Activated T-helper 17 cell treated with anti-CD3 and anti-CD28 coated beads, Interleukin-2, amount 50 U/mL, for 72 hours (primary cell): ENCODE measurements around the gene RIN3. TPM values are rescaled to one million over a fixed set of nuclear protein-coding genes. Genes with fewer than 3 reads are reported as not detected.

Source experiments
- ATAC-seq: fragments of 150-1000 bp; cut with Tn5 transposase; replicated peaks from 2 replicates; pipeline ENCODE4 v1.10.0; 2021; ENCODE audit warnings: mild to moderate bottlenecking, moderate library complexity
- H3K27ac Mint-ChIP-seq: one replicate; pipeline ENCODE4 v1.8.0; 2022; ENCODE audit warnings: mixed read lengths
- H3K27me3 Mint-ChIP-seq: one replicate; pipeline ENCODE4 v1.8.0; 2022; ENCODE audit warnings: mixed read lengths
- H3K36me3 Mint-ChIP-seq: one replicate; pipeline ENCODE4 v1.8.0; 2022; ENCODE audit warnings: low read depth, mild to moderate bottlenecking, mixed read lengths
- H3K4me1 Mint-ChIP-seq: one replicate; pipeline ENCODE4 v1.8.0; 2022; ENCODE audit warnings: mixed read lengths
- H3K4me3 Mint-ChIP-seq: one replicate; pipeline ENCODE4 v1.8.0; 2022; ENCODE audit warnings: mild to moderate bottlenecking, mixed read lengths
- H3K9me3 Mint-ChIP-seq: one replicate; pipeline ENCODE4 v1.8.0; 2022; ENCODE audit warnings: mixed read lengths
- total RNA-seq, 2 donors: library from RNA; stranded (reverse); gene quantifications; one replicate each; pipeline ENCODE4 v1.2.3, GENCODE V29; 2022

RIN3 gene
- total RNA-seq, 2 donors from 2014 or later = 14.1 to 24.1 TPM

DNA sequence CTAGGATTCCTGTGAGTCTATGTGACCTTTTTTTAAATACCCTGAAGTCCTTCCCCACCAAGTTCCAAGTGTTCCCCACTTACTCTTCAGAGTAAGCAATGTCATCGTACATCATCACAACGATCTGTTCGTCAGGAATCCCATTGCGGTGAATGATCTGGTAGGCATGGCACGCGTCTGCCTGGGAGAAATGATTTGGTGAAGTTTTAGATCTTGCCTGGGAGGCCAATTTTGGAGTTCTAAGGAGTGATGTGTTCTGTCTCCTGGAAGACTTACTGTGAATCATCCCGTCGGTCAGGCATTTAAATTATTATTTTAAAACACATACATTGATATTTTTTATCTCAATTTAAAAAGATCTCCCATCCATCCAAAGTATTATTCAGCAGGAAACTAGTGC lies 205.1 kb downstream of the RIN3 start:
- no peak overlapping the region for H3K4me3 Mint-ChIP-seq
- H3K9me3 Mint-ChIP-seq = no peaks in the 10 kb centered on the region
- no peak overlapping the region for H3K27ac Mint-ChIP-seq
- ATAC-seq = no peak
- H3K4me1 Mint-ChIP-seq = no peaks in the 10 kb centered on the region
- H3K27me3 Mint-ChIP-seq = no peaks in the 10 kb centered on the region
- no peaks in the 10 kb centered on the region for H3K36me3 Mint-ChIP-seq

DNA sequence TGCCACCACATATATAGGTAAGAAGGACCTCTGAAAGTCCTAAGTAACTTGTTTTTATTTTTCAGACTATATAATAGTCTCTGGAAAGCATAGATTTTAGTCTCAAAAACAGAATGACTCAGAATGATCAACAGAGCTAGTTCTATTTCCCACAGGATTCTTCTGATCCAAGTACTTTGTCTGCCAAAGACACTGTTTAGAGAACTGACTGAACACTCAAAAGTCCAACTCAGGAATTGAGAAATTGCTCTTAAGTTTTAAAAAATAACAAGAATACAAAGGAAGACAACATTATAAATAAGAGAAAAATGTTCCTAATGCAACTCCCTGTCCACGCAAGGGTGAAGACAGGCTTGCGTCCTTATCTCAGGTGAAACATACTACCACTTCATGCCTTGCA lies 205.8 kb downstream of the RIN3 start:
- no peak for ATAC-seq
- no peak overlapping the region for H3K4me3 Mint-ChIP-seq
- no peaks in the 10 kb centered on the region for H3K4me1 Mint-ChIP-seq
- H3K36me3 Mint-ChIP-seq = no peaks in the 10 kb centered on the region
- H3K9me3 Mint-ChIP-seq = no peaks in the 10 kb centered on the region
- no peak overlapping the region for H3K27ac Mint-ChIP-seq
- H3K27me3 Mint-ChIP-seq = no peaks in the 10 kb centered on the region

DNA sequence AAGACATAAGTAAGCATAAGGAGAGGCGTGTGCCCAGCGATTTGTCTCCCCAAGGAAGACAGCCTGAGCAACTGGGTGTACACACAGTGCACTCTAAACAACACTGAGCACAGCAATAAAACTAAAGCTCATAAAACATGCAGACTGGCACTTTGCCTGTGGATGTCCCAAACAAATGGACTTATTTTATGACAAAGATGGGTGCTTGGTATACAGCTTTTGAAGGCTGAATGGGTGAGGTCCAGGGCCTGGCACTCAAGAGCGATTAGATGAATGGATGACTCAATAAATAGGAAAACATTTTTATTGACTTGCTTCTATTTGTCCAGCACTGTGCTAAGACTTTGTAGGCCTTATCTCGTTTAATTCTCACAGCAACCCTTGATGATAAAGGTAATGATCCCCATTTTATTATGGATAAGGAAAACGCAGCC lies 206.3 kb downstream of the RIN3 start:
- H3K9me3 Mint-ChIP-seq = no peaks in the 10 kb centered on the region
- no peaks in the 10 kb centered on the region for H3K4me1 Mint-ChIP-seq
- ATAC-seq = no peak
- H3K4me3 Mint-ChIP-seq = no peak overlapping the region
- H3K27ac Mint-ChIP-seq = no peak overlapping the region
- H3K36me3 Mint-ChIP-seq = no peaks in the 10 kb centered on the region
- H3K27me3 Mint-ChIP-seq = no peaks in the 10 kb centered on the region

DNA sequence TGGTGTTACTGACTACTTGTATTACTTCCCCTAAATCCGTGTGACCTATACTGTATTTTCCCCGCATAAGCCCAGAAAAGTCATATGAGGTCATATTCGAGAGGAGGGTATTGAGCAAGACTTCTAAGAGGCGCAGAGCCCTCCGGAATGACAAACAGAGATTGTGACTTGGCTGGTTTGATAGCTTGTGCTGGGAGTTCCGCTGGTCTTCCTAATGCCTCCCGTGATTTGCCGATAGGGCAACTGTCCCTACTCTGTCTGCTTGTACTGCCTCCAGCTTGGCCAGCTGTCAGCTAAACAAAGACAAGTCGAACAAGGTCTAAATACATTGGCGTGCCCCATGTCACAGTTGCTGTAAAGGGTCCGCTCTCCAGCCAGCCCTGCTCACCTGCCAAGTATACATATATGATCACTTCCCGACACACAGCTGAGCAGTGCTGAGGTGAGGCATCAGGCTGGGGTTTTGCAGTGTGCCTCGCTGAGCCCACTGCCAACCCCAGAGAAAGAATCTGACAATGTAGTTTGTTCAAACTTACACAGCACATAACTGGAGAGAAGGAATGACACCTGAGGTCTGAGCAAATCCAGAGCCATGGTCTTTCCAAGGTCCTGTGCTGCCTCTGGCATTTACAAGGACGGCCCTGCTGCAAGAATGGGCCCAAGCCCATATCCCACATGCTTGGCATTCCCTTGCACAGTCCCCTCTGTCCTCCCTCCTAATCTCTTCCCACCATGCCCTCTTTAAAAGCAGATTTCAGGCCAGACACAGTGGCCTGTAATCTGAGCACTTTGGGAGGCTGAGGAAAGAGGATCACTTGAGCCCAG lies 211.1 kb downstream of the RIN3 start:
- Mint-ChIP-seq H3K27me3 (peaks cover 4% of the 10 kb centered on the region), H3K36me3 (peaks cover 1% of the 10 kb centered on the region), H3K4me1 (peaks cover 6% of the 10 kb centered on the region), H3K27ac (no peak overlapping the region), H3K4me3 (no peak overlapping the region), H3K9me3 (no peaks in the 10 kb centered on the region)
- ATAC-seq = no peak

DNA sequence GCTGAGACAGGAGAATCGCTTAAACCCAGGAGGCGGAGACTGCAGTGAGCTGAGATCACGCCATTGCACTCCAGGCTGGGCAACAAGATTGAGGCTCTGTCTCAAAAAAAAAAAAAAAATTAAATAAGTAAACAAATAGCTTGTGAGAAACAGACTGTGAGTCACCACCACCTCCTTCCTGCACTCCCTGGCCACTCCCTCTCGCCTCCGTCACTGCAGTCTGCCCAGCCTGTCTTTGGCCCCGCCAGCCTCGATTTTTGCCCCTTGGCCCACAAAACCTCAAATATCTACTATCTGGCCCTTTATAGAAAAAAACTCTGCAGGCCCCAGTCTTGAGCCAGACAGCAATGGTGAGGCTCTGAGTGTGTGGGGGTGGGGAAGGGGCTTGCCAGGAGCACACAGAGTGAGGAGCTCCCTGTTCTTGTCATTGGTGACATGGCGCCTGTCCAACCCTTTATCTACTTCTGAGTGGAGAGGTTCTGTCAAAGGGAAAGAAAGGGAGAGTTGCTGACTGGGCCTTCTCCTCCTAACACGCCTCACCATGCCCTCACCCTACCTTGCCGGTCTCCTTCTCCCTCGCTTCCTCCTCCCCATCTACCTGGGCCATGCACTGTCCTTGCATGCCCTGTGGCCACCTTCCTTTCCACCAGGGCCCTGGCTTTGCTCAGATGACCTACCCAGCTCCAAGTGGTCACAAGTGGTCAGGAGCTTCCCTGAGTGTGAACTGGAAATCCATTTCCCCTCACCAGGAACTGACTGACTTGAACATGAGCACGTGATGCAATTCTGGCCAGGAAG lies 212.8 kb downstream of the RIN3 start:
- ATAC-seq = peak; percentile 61
- Mint-ChIP-seq H3K4me1 (peaks cover 11% of the 10 kb centered on the region), H3K4me3 (peak overlapping the region; percentile 1), H3K27me3 (peaks cover 4% of the 10 kb centered on the region), H3K36me3 (peaks cover 8% of the 10 kb centered on the region), H3K27ac (no peak overlapping the region), H3K9me3 (no peaks in the 10 kb centered on the region)

DNA sequence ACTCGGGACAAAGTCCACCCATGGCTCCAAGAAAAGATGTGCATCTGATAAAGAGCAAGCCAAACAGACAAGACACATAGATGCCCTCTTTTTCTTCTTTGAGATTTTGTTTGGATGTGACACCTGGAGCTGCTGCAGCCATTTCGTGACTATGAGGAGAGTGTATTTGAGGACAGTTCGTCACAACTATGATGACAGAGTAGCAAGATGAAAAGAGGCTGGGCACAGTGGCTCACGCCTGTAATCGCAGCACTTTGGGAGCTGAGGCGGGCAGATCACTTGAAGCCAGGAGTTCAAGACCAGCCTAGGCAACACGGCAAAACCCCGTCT lies 213.3 kb downstream of the RIN3 start:
- peaks cover 13% of the 10 kb centered on the region for H3K36me3 Mint-ChIP-seq
- H3K4me3 Mint-ChIP-seq = no peak overlapping the region
- no peaks in the 10 kb centered on the region for H3K9me3 Mint-ChIP-seq
- H3K27me3 Mint-ChIP-seq = peaks cover 4% of the 10 kb centered on the region
- H3K4me1 Mint-ChIP-seq = peaks cover 11% of the 10 kb centered on the region
- no peak overlapping the region for H3K27ac Mint-ChIP-seq
- no peak for ATAC-seq

DNA sequence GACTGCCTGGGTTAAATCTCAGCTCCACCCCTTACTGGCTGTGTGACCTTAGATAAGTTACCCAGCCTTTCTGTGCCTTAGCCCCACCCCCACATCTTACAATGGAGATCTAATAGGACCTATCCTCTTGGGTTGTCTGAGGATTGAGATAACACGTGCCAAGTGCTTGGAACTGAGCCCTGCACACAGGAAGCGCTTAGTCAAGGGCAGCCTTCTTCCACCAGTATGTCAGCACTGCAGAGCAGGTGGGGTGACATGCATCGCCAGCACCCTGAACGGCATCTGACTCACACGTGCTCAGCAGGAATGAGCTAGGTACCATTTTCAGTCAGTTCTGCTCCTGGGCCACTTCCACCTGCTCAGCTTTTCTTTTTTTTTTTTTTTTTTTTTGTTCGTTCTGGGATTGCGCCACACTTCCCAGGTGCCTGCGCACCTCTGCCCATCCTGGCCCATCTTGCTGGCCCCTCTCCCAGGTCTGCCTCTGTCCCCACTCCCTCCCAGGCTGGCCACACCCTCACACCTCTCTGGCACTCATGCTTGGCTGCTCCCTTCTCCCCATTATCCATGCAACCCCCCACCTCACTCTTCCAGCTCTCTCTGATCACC lies 215.3 kb downstream of the RIN3 start:
- Mint-ChIP-seq H3K9me3 (no peaks in the 10 kb centered on the region), H3K4me3 (no peak overlapping the region), H3K36me3 (peaks cover 23% of the 10 kb centered on the region), H3K27me3 (peaks cover 4% of the 10 kb centered on the region), H3K4me1 (peaks cover 11% of the 10 kb centered on the region), H3K27ac (peak overlapping the region; percentile 77)
- ATAC-seq = peak; percentile 86

DNA sequence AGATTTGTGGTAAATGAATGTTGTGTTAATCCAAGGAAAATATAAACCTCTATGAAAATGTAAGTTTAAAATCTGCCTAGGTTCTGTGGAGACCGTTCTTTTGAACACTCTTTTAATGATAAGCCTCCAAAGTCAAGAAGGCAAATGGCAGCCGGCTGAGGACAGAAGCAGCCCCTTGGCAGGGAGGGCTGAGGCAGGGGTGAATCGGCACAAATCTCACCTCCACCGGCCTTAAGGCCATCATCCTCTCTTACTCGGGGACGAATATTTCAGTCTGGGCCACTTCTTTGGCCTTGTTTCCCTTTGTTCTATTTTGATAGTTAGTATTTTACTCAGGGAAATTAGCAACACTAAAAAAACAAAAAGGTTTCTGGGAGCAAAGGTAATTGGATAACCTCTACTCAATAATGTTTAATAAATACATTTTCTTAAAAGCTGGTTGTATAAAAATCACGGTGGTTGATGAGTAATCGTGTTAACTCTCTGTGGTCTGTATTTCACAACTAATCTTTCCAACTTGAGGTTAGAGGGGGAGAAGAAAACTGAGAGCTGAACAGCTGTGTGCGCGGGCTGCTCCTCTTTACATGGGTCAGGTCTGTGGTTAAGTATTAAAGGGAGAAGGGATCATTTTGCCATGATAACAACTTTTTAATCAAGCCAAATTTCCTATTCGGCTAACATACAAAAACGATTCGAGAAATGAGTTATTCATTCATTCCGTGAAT lies 216.2 kb downstream of the RIN3 start:
- Mint-ChIP-seq H3K4me1 (peaks cover 11% of the 10 kb centered on the region), H3K36me3 (peaks cover 23% of the 10 kb centered on the region), H3K4me3 (peak overlapping the region; percentile 42), H3K9me3 (no peaks in the 10 kb centered on the region), H3K27ac (peak overlapping the region; percentile 77), H3K27me3 (peaks cover 4% of the 10 kb centered on the region)
- ATAC-seq = peak; percentile 79

DNA sequence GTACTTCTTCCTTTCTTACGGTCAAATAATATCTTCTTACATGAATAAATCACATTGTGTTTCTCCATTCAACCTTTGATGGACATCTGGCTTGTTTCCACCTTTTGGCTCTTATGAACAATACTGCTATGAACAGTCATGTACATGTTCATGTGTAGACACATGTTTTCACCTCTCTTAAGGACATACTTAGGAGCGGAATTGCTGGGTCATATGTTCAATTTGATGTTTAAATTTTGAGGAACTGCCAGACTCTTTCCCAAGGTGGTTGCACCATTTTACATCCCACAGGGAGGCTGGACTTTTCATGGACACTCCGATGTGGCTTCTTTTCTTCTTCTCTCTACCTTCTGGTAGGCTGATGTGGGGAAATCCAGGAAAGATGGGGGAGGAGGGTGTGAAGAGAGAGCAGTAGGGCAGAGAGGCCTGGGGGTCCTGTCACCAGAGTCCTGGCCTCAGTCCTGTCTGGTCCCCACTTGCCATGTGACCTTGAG lies 218.1 kb downstream of the RIN3 start:
- ATAC-seq = no peak
- Mint-ChIP-seq H3K27me3 (peaks cover 3% of the 10 kb centered on the region), H3K9me3 (no peaks in the 10 kb centered on the region), H3K36me3 (peaks cover 23% of the 10 kb centered on the region), H3K27ac (no peak overlapping the region), H3K4me1 (peaks cover 8% of the 10 kb centered on the region), H3K4me3 (no peak overlapping the region)

DNA sequence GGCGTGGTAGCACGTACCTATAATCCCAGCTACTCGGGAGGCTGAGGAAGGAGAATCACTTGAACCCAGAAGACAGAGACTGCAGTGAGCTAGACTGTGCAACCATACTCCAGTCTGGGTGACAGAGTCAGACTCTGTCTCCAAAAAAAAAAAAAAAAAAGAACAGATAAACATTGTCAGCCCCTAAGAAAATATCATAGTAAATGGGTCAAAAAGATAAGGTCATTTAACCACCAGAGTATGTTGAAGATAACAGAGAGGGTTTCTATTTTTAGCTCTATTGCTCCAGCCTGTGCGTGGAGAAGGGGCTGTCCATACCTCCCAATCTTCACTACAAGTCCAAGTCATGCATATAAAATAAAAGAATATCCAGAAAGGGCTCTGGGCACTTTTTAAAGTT lies 219.4 kb downstream of the RIN3 start:
- no peaks in the 10 kb centered on the region for H3K27me3 Mint-ChIP-seq
- H3K9me3 Mint-ChIP-seq = no peaks in the 10 kb centered on the region
- peaks cover 23% of the 10 kb centered on the region for H3K36me3 Mint-ChIP-seq
- H3K4me3 Mint-ChIP-seq = no peak overlapping the region
- ATAC-seq = no peak
- H3K27ac Mint-ChIP-seq = no peak overlapping the region
- H3K4me1 Mint-ChIP-seq = peaks cover 11% of the 10 kb centered on the region

DNA sequence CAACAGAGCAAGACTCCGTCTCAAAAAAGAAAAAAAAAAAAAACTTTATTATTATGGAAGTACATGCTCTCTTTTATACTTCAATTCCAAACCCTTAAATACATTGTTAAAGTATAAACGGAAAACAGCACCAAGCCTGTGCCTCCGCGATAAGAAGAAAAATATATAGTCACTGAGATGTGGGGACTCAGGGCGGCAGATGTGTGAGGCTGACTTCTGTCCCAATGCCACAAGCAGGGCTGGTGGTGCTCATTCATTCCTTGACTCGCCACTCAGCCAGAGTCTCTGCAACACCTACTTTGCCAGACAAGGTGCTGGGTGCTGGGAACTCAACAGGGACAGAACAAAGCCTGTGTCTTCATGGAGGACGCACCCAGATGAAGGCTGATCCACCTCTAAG lies 221.0 kb downstream of the RIN3 start:
- H3K36me3 Mint-ChIP-seq = peaks cover 23% of the 10 kb centered on the region

DNA sequence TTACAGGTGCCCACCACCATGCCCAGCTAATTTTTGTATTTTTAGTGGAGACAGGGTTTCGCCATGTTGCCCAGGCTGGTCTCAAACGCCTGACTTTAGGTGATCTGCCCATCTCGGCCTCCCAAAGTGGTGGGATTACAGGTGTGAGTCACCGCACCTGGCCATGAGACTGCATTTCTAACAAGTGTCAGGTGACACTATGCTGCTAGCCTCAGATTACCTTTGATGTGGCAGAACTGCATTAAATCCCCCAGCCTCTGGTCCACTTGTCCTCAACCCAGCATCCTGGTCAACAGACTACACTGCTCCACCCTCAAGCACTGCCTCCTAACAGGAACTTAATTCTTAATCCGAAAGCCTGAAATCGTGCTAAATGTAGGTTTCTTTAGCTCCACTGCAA lies 221.8 kb downstream of the RIN3 start:
- Mint-ChIP-seq H3K9me3 (no peaks in the 10 kb centered on the region), H3K36me3 (peaks cover 16% of the 10 kb centered on the region), H3K4me3 (no peak overlapping the region), H3K4me1 (peaks cover 4% of the 10 kb centered on the region), H3K27me3 (no peaks in the 10 kb centered on the region), H3K27ac (no peak overlapping the region)
- no peak for ATAC-seq

More for the DNA sequence above, 221.0 kb downstream of the RIN3 start:
- Mint-ChIP-seq H3K27ac (no peak overlapping the region), H3K4me1 (peaks cover 10% of the 10 kb centered on the region), H3K9me3 (no peaks in the 10 kb centered on the region), H3K4me3 (no peak overlapping the region), H3K27me3 (no peaks in the 10 kb centered on the region)
- no peak for ATAC-seq

DNA sequence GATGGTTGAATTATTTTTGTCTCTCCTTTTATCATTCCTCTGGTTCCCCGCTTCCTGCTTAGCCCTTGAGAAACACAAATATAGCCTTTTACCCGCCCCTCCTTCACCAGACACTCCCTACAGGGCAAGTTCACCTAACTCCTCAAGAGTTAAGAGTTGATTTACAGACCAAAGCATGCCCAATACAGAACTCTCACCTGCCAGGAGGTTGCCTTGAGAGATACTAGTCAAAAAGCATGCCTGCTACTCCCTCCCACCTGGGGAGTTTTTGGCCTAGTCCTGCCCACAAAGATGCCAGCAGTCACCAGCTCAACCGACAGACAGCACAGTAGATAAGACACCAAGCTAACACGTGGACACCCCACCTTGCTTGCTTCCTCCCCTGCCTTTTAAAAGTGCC lies 223.6 kb downstream of the RIN3 start:
- H3K36me3 Mint-ChIP-seq = peaks cover 6% of the 10 kb centered on the region
- no peaks in the 10 kb centered on the region for H3K9me3 Mint-ChIP-seq
- no peak for ATAC-seq
- H3K4me3 Mint-ChIP-seq = no peak overlapping the region
- H3K27me3 Mint-ChIP-seq = no peaks in the 10 kb centered on the region
- peaks cover 4% of the 10 kb centered on the region for H3K4me1 Mint-ChIP-seq
- H3K27ac Mint-ChIP-seq = no peak overlapping the region

DNA sequence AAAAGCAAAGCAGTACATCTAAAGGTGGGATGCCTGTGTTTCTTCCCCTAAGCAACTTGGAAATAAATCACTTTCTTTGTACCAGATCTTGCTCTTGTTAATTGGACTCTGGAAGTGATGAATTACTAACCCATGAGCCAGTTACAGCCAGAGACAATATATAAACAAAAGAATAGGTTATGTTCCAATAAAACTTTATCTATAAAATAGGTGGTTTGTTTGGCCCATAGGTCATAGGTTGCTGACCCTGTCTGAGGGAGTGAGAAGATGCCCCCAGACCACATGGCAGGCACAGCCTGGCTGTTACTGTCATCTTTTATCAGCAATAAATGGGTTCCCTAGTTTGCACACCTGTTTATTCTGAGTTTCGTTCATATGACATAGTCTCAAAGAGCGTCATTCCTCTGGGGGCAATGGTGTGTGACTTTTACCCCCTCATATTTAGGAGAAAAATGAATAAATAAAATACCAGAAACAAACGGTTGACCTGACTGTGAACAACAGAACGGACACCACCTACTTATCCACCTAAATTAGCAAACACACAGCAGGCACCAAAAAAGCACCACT lies 224.1 kb downstream of the RIN3 start:
- H3K4me1 Mint-ChIP-seq = peaks cover 4% of the 10 kb centered on the region
- H3K9me3 Mint-ChIP-seq = no peaks in the 10 kb centered on the region
- H3K4me3 Mint-ChIP-seq = no peak overlapping the region
- H3K27ac Mint-ChIP-seq = no peak overlapping the region
- no peak for ATAC-seq
- H3K27me3 Mint-ChIP-seq = no peaks in the 10 kb centered on the region
- H3K36me3 Mint-ChIP-seq = peaks cover 1% of the 10 kb centered on the region
